Osteoblast (primary cell): ENCODE measurements around the gene NTNG1. TPM values are rescaled to one million over a fixed set of nuclear protein-coding genes. Genes with fewer than 3 reads are reported as not detected.

Experiments
- DNase-seq: peaks from one replicate; pipeline ENCODE4 v3.0.0; 2011; ENCODE audit warnings: low spot score, mixed read lengths; ENCODE audit not compliant: insufficient read length; ENCODE audit errors: missing footprints
- H2AFZ ChIP-seq: 2 replicates; pipeline ENCODE4 v1.6.0; 2011; ENCODE audit warnings: mild to moderate bottlenecking, low read length
- H3K27ac ChIP-seq: 2 replicates; pipeline ENCODE4 v1.5.1; 2011; ENCODE audit warnings: mild to moderate bottlenecking, low read depth, low read length, moderate library complexity
- H3K27me3 ChIP-seq: 2 replicates; pipeline ENCODE4 v1.6.0; 2012; ENCODE audit warnings: mild to moderate bottlenecking, control low read depth, inconsistent platforms, low read length, moderate library complexity; ENCODE audit not compliant: insufficient read depth
- H3K36me3 ChIP-seq: 2 replicates; pipeline ENCODE4 v1.5.1; 2011; ENCODE audit warnings: mild to moderate bottlenecking, low read length, control low read depth, moderate library complexity; ENCODE audit not compliant: insufficient read depth
- H3K4me1 ChIP-seq: 2 replicates; pipeline ENCODE4 v1.5.1; 2011; ENCODE audit warnings: mild to moderate bottlenecking, low read length, control low read depth, moderate library complexity; ENCODE audit not compliant: insufficient read depth
- H3K4me2 ChIP-seq: 2 replicates; pipeline ENCODE4 v1.6.0; 2011; ENCODE audit warnings: mild to moderate bottlenecking, low read length; ENCODE audit not compliant: insufficient read depth
- H3K4me3 ChIP-seq: fragments of 200-600 bp; sonication (generic); 3 replicates; pipeline ENCODE4 v1.5.1; 2012; ENCODE audit warnings: mild to moderate bottlenecking, low read length, inconsistent platforms; ENCODE audit not compliant: insufficient read depth
- H3K79me2 ChIP-seq: 2 replicates; pipeline ENCODE4 v1.6.0; 2012; ENCODE audit warnings: mild to moderate bottlenecking, low read length, control low read depth, inconsistent platforms; ENCODE audit not compliant: insufficient read depth
- H3K9me3 ChIP-seq: 2 replicates; pipeline ENCODE4 v1.5.1; 2011; ENCODE audit warnings: low read depth, low read length, control low read depth
- H4K20me1 ChIP-seq: 2 replicates; pipeline ENCODE4 v1.6.0; 2012; ENCODE audit warnings: mild to moderate bottlenecking, low read length, control low read depth; ENCODE audit not compliant: insufficient read depth
- total RNA-seq: library from RNA; depleted of rRNA; stranded (reverse); fragments of >200 nt; gene quantifications from 2 replicates; pipeline ENCODE4 v1.2.3, GENCODE V29; 2012
- TF ChIP-seq, protein P1 (sequence below): IDR thresholded peaks from 2 replicates; pipeline ENCODE4 v1.5.1; 2011; ENCODE audit warnings: mild to moderate bottlenecking, low read depth, low read length, moderate library complexity; ENCODE audit errors: extremely low read depth

Gene NTNG1
- total RNA-seq, 1 donor: 3.6 TPM

DNA sequence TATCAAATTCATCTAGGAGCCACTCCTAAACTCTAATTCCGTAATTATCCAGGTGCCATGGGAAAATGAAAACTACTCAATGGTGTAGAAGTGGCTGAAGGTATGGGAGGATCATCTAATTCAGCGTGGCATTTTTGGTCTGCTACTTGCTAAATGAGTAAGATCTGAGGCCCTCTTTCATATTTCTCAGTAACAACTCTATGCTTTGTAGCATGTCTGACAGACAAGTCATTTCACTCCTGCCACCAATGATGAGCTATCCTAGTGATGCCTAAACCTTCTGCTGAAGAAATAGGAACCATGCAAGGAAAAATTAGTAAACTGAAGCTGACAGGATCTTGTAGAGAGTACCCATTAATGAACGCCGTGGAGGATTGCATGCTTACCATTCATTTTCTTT lies 145.3 kb downstream of the NTNG1 start:
- H3K4me2 ChIP-seq: no peak overlapping the region
- no peaks in the 10 kb centered on the region for H3K9me3 ChIP-seq
- H3K27me3 ChIP-seq: no peaks in the 10 kb centered on the region
- H3K4me1 ChIP-seq: no peaks in the 10 kb centered on the region
- H3K4me3 ChIP-seq: no peak overlapping the region
- DNase-seq: no peak
- no peak overlapping the region for H2AFZ ChIP-seq
- no peaks in the 10 kb centered on the region for H3K36me3 ChIP-seq
- no peak overlapping the region for H3K27ac ChIP-seq
- TF ChIP-seq, protein P1, sequence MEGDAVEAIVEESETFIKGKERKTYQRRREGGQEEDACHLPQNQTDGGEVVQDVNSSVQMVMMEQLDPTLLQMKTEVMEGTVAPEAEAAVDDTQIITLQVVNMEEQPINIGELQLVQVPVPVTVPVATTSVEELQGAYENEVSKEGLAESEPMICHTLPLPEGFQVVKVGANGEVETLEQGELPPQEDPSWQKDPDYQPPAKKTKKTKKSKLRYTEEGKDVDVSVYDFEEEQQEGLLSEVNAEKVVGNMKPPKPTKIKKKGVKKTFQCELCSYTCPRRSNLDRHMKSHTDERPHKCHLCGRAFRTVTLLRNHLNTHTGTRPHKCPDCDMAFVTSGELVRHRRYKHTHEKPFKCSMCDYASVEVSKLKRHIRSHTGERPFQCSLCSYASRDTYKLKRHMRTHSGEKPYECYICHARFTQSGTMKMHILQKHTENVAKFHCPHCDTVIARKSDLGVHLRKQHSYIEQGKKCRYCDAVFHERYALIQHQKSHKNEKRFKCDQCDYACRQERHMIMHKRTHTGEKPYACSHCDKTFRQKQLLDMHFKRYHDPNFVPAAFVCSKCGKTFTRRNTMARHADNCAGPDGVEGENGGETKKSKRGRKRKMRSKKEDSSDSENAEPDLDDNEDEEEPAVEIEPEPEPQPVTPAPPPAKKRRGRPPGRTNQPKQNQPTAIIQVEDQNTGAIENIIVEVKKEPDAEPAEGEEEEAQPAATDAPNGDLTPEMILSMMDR: no peak
- H4K20me1 ChIP-seq: no peaks in the 10 kb centered on the region
- H3K79me2 ChIP-seq: no peaks in the 10 kb centered on the region

DNA sequence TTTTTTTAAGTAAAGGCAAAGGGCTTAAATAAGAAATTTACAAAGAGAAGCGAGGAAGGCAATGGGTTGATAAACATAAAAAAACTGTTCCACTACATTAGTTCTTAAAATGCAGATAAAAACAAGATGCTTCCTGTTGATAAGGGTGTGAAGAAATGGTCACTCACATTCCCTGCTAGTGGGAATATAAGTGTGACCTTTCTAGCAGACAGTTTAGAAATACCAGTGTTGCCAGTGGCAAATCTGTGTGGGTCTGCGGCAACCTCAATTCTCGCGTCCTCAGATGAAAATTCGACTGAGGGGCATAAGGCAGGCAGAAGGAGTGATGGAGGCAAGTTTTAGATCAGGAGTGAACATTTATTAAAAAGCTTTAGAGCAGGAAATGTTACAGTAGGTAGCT lies 151.1 kb downstream of the NTNG1 start:
- Histone ChIP-seq H3K36me3 (no peaks in the 10 kb centered on the region), H3K27me3 (no peaks in the 10 kb centered on the region), H3K4me1 (no peaks in the 10 kb centered on the region), H2AFZ (no peak overlapping the region), H3K4me2 (no peak overlapping the region), H3K9me3 (no peaks in the 10 kb centered on the region), H3K27ac (no peak overlapping the region), H3K79me2 (no peaks in the 10 kb centered on the region), H4K20me1 (no peaks in the 10 kb centered on the region), H3K4me3 (no peak overlapping the region)
- DNase-seq: no peak
- TF ChIP-seq, protein P1: no peak

DNA sequence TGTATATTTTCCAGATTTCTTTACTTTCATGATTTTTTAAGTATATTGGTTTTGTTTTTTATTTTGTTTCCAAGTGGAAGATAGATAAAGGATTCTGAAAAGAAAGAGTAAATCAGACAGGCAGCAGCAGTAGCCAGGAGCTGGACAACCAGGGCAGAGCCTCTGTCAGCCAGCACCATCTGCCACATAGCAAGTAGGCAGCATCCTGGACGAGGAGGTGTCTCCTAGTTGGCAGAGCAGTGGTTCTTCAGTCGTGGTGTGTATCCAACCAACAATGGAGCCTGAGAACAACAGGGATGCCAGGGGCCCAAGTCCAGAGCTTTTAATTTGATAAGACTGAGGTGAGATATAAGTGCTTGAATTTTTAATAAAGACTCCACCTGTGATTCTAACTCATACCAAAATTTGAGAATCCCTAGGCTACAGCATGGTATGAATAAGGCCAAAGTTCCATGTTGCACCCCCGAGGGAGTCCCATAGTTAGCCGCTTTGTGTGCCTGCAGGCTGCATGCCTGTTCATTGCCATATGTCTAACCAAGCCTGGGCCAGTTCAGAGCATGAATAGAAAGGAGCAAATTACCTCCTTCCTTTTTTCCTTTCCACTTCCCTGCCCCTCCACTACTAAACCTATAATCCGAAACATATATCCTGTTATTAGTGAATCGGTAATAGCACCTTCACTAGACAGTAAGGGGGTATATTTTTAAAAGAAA lies 153.2 kb downstream of the NTNG1 start:
- no peaks in the 10 kb centered on the region for H3K79me2 ChIP-seq
- no peaks in the 10 kb centered on the region for H3K36me3 ChIP-seq
- H3K4me1 ChIP-seq: no peaks in the 10 kb centered on the region
- H2AFZ ChIP-seq: no peak overlapping the region
- TF ChIP-seq, protein P1: no peak
- no peak overlapping the region for H3K4me2 ChIP-seq
- no peaks in the 10 kb centered on the region for H4K20me1 ChIP-seq
- no peak for DNase-seq
- no peaks in the 10 kb centered on the region for H3K27me3 ChIP-seq
- H3K4me3 ChIP-seq: no peak overlapping the region
- no peaks in the 10 kb centered on the region for H3K9me3 ChIP-seq
- H3K27ac ChIP-seq: no peak overlapping the region

DNA sequence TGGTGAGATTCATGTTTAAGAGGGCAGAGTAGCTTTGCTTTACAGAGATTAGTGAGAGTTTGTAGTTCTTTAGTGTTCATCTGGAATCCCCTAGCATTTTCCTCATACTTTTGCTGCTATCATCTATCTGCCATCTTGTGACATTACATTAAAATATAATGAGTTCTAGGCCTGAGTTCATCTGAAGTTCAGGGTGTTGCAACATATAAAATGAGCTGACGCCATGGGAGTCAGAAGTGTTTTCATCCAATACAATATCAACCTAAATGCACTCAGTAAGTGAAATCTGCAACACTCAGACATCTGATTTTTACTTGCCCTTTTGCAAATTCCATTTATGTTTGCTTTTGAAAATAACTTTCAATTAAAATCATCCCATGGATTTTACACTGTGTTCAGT lies 153.8 kb downstream of the NTNG1 start:
- Histone ChIP-seq H3K79me2 (no peaks in the 10 kb centered on the region), H3K4me3 (no peak overlapping the region), H2AFZ (no peak overlapping the region), H3K4me2 (no peak overlapping the region), H3K27me3 (no peaks in the 10 kb centered on the region), H4K20me1 (no peaks in the 10 kb centered on the region), H3K36me3 (no peaks in the 10 kb centered on the region), H3K9me3 (no peaks in the 10 kb centered on the region), H3K4me1 (no peaks in the 10 kb centered on the region), H3K27ac (no peak overlapping the region)
- TF ChIP-seq, protein P1: no peak
- DNase-seq: no peak
